Esophagus muscularis mucosa (tissue), 4 donors: ENCODE data around the gene PRDM16. TPM values are rescaled to one million over a fixed set of nuclear protein-coding genes. Genes with fewer than 3 reads are reported as not detected.

ENCODE experiments used
- DNase-seq: peaks from one replicate; pipeline ENCODE4 v3.0.0-alpha.2; 2017; ENCODE audit errors: extremely low spot score
- H3K27ac ChIP-seq, 4 donors: fragments of 200-600 bp; sonication (generic); replicated peaks in 1 of 4; 1 replicate in 3 of 4; 2 replicates in 1 of 4; pipeline ENCODE4 v1.5.1; 2016 to 2019; ENCODE audit warnings: mild to moderate bottlenecking in 1 of 4
- H3K27me3 ChIP-seq, 4 donors: fragments of 200-600 bp; sonication (generic); one replicate each; pipeline versions ENCODE4 v1.5.1 to v1.6.0; 2016 to 2019
- H3K36me3 ChIP-seq, 4 donors: fragments of 200-600 bp; sonication (generic); one replicate each; pipeline ENCODE4 v1.5.1; 2016 to 2019
- H3K4me1 ChIP-seq, 4 donors: fragments of 200-600 bp; sonication (generic); one replicate each; pipeline ENCODE4 v1.5.1; 2016 to 2019
- H3K4me3 ChIP-seq, 4 donors: fragments of 200-600 bp; sonication (generic); 1 replicate in 2 of 4; 2 replicates in 2 of 4; pipeline ENCODE4 v1.5.1; 2016 to 2019; ENCODE audit warnings: mild to moderate bottlenecking in 4 of 4, moderate library complexity in 1 of 4
- H3K9me3 ChIP-seq, 4 donors: fragments of 200-600 bp; sonication (generic); 1 replicate in 3 of 4; 2 replicates in 1 of 4; pipeline ENCODE4 v1.5.1; 2016 to 2019
- CTCF ChIP-seq, 3 experiments: fragments of 200-600 bp in 2 of 3; fragments of 450-650 bp in 1 of 3; sonication (generic) in 2 of 3; IDR thresholded peaks; one replicate each; pipeline ENCODE4 v1.5.1; 2017 to 2019; ENCODE audit warnings: antibody characterized with exemption in 3 of 3, mild to moderate bottlenecking in 2 of 3, moderate library complexity in 1 of 3
- EP300 ChIP-seq: sonication (generic); formaldehyde crosslinking; IDR thresholded peaks from one replicate; pipeline ENCODE4 v1.6.1; 2017; ENCODE audit warnings: antibody characterized with exemption
- POLR2A ChIP-seq: fragments of 450-650 bp; IDR thresholded peaks from one replicate; pipeline ENCODE4 v1.6.1; 2017; ENCODE audit warnings: antibody characterized with exemption, moderate library complexity, mild to moderate bottlenecking, low read depth
- POLR2AphosphoS5 ChIP-seq, 2 donors: sonication (generic); formaldehyde crosslinking; IDR thresholded peaks; one replicate each; pipeline ENCODE4 v1.6.1; 2017; ENCODE audit warnings: antibody characterized with exemption in 2 of 2
- WGBS: methylation state at CpG from one replicate; pipeline ENCODE4 v1.1.5; 2018; 5-methylcytosine and 5-hydroxymethylcytosine counted together
- intact Hi-C: fragments of 100-400 bp; cut with DNase I; formaldehyde crosslinking; loops from one replicate; pipeline ENCODE4 v1.15.1; 2023
- total RNA-seq, 4 donors: library from RNA; depleted of rRNA; stranded (reverse); fragments of >200 nt; gene quantifications; one replicate each; pipeline versions ENCODE4 v1.1.0 to v1.2.1, GENCODE V29; 2016

Gene PRDM16
- total RNA-seq, 4 donors from 2014 or later, result 1.2 to 4.4 (median 2.2) TPM

GRCh38 chr1:3049905-3050304 is 19.1 kb upstream of the PRDM16 start:
- Histone ChIP-seq H3K36me3 (no peaks in the 10 kb centered on the region), H3K27ac (no peak overlapping the region), H3K9me3 (peaks cover 0 to 5% (median 0%) of the 10 kb centered on the region in 4 donors), H3K27me3 (peaks cover 0 to 69% (median 0%) of the 10 kb centered on the region in 4 donors), H3K4me3 (no peak overlapping the region), H3K4me1 (no peaks in the 10 kb centered on the region)
- no CpG with 5 or more reads among the region's 2 CpGs for WGBS
- DNase-seq, result no peak
- intact Hi-C loops, result no loop called here
- TF ChIP-seq POLR2AphosphoS5 (IDR thresholded peaks at IDR 0.05), result no peak
- no peak for TF ChIP-seq POLR2A
- no peak for TF ChIP-seq EP300
- TF ChIP-seq CTCF (IDR thresholded peaks at IDR 0.05), result no peak

- H3K4me1 ChIP-seq, result no peaks in the 10 kb centered on the region
- intact Hi-C loops, result no loop called here
- no peaks in the 10 kb centered on the region for H3K9me3 ChIP-seq
- TF ChIP-seq POLR2AphosphoS5 (IDR thresholded peaks at IDR 0.05), result no peak
- no peak for TF ChIP-seq EP300
- no peak for TF ChIP-seq CTCF (IDR thresholded peaks at IDR 0.05)
- TF ChIP-seq POLR2A, result no peak
- H3K36me3 ChIP-seq, result no peaks in the 10 kb centered on the region
- no peak overlapping the region for H3K4me3 ChIP-seq
- DNase-seq, result no peak
- H3K27me3 ChIP-seq, result peaks cover 0 to 67% (median 0%) of the 10 kb centered on the region in 4 donors
- no peak overlapping the region for H3K27ac ChIP-seq
Observed at GRCh38 chr1:3050603-3051002, 18.4 kb upstream of the PRDM16 start.

GRCh38 chr1:3051270-3052268 is 17.4 kb upstream of the PRDM16 start:
- no peak overlapping the region for H3K4me3 ChIP-seq
- TF ChIP-seq POLR2A, result no peak
- no peak for TF ChIP-seq CTCF (IDR thresholded peaks at IDR 0.05)
- no peak for TF ChIP-seq POLR2AphosphoS5 (IDR thresholded peaks at IDR 0.05)
- TF ChIP-seq EP300, result no peak
- 96% methylated on average over 3 of the region's 3 CpGs for WGBS
- H3K9me3 ChIP-seq, result no peaks in the 10 kb centered on the region
- DNase-seq, result no peak
- H3K27ac ChIP-seq, result no peak overlapping the region
- intact Hi-C loops, result no loop called here
- H3K4me1 ChIP-seq, result no peaks in the 10 kb centered on the region
- H3K36me3 ChIP-seq, result no peaks in the 10 kb centered on the region
- H3K27me3 ChIP-seq, result peaks cover 0 to 61% (median 0%) of the 10 kb centered on the region in 4 donors

- H3K9me3 ChIP-seq, result no peaks in the 10 kb centered on the region
- H3K4me1 ChIP-seq, result no peaks in the 10 kb centered on the region
- H3K4me3 ChIP-seq, result no peak overlapping the region
- WGBS, result 96% methylated on average over 4 of the region's 5 CpGs
- no peak for DNase-seq
- no peaks in the 10 kb centered on the region for H3K36me3 ChIP-seq
- TF ChIP-seq POLR2AphosphoS5 (IDR thresholded peaks at IDR 0.05), result no peak
- TF ChIP-seq POLR2A, result no peak
- TF ChIP-seq CTCF (IDR thresholded peaks at IDR 0.05), result no peak
- no peak for TF ChIP-seq EP300
- peaks cover 0 to 62% (median 0%) of the 10 kb centered on the region in 4 donors for H3K27me3 ChIP-seq
- intact Hi-C loops, result no loop called here
- H3K27ac ChIP-seq, result no peak overlapping the region
Observed at GRCh38 chr1:3052501-3052900, 16.5 kb upstream of the PRDM16 start.
